NCI-H1105 treated with DMSO at 0.1 percent for 48 hours (cell line): ENCODE data around the gene SERTAD4.

Experiments
- DNase-seq: peaks from one replicate; lab custom pipeline; 2025; lab: John Stamatoyannopoulos, UW

The SERTAD4 gene

GRCh38 chr1:210233216-210233494 lies 559 bp downstream of the SERTAD4 start:
- DNase-seq = no peak

- DNase-seq = peak; percentile 51
These were observed 1.1 kb downstream of the SERTAD4 start for GRCh38 chr1:210233495-210234328.

- no peak for DNase-seq
These were observed 1.7 kb downstream of the SERTAD4 start for GRCh38 chr1:210234329-210234757.

- DNase-seq = no peak
These were observed 2.9 kb downstream of the SERTAD4 start for GRCh38 chr1:210235363-210236053.

- DNase-seq = no peak
These were observed 3.8 kb downstream of the SERTAD4 start for GRCh38 chr1:210236386-210236839.

GRCh38 chr1:210236840-210237409 lies 4.3 kb downstream of the SERTAD4 start:
- no peak for DNase-seq

GRCh38 chr1:210237479-210237878 lies 4.9 kb downstream of the SERTAD4 start:
- DNase-seq = no peak

- no peak for DNase-seq
These were observed 5.4 kb downstream of the SERTAD4 start for GRCh38 chr1:210237981-210238380.

GRCh38 chr1:210239349-210240111 lies 6.9 kb downstream of the SERTAD4 start:
- DNase-seq = peak; percentile 10

- DNase-seq = no peak
These were observed 8.5 kb downstream of the SERTAD4 start for GRCh38 chr1:210241121-210241520.

GRCh38 chr1:210244746-210245367 lies 12.3 kb downstream of the SERTAD4 start:
- no peak for DNase-seq

- no peak for DNase-seq
These were observed 13.9 kb downstream of the SERTAD4 start for GRCh38 chr1:210246447-210246846.

- no peak for DNase-seq
These were observed 15.7 kb downstream of the SERTAD4 start for GRCh38 chr1:210248341-210248740.

- DNase-seq = peak; percentile 75
These were observed 18.0 kb downstream of the SERTAD4 start for GRCh38 chr1:210250665-210250997.

GRCh38 chr1:210250998-210251679 lies 18.5 kb downstream of the SERTAD4 start:
- peak; percentile 95 for DNase-seq

- DNase-seq = peak; percentile 20
These were observed 19.3 kb downstream of the SERTAD4 start for GRCh38 chr1:210251680-210252490.

GRCh38 chr1:210252621-210253051 lies 20.0 kb downstream of the SERTAD4 start:
- DNase-seq = peak; percentile 51

- no peak for DNase-seq
These were observed 21.7 kb downstream of the SERTAD4 start for GRCh38 chr1:210254298-210254697.

GRCh38 chr1:210257698-210258529 lies 25.3 kb downstream of the SERTAD4 start:
- DNase-seq = no peak

GRCh38 chr1:210259561-210259960 lies 27.0 kb downstream of the SERTAD4 start:
- DNase-seq = no peak
